Chondrocyte (in vitro differentiated cells): ENCODE measurements around the gene ALOX12. TPM values are rescaled to one million over a fixed set of nuclear protein-coding genes. Genes with fewer than 3 reads are reported as not detected.
A peak's percentile ranks its signal among the peaks of the same experiment; 100 is the strongest.

ENCODE experiments used
- DNase-seq: peaks from one replicate; pipeline ENCODE4 v3.0.0; 2021; ENCODE audit warnings: mixed read lengths, low spot score
- H3K27ac Mint-ChIP-seq: one replicate; pipeline ENCODE4 v1.8.0; 2021; ENCODE audit warnings: mild to moderate bottlenecking, moderate library complexity, mixed read lengths; ENCODE audit not compliant: unreplicated experiment
- H3K27me3 Mint-ChIP-seq: 2 replicates; pipeline ENCODE4 v1.8.0; 2021; ENCODE audit warnings: low read depth, mixed read lengths
- H3K36me3 Mint-ChIP-seq: 2 replicates; pipeline ENCODE4 v1.8.0; 2021; ENCODE audit warnings: low read depth, mixed read lengths
- H3K4me1 Mint-ChIP-seq: 2 replicates; pipeline ENCODE4 v1.8.0; 2021; ENCODE audit warnings: low read depth, mild to moderate bottlenecking, mixed read lengths
- H3K4me3 Mint-ChIP-seq: one replicate; pipeline ENCODE4 v1.8.0; 2021; ENCODE audit warnings: mild to moderate bottlenecking, moderate library complexity, mixed read lengths; ENCODE audit not compliant: unreplicated experiment
- H3K9me3 Mint-ChIP-seq: 2 replicates; pipeline ENCODE4 v1.8.0; 2021; ENCODE audit warnings: low read depth, mixed read lengths
- CTCF ChIP-seq: fragments of 200-600 bp; sonication (generic); IDR thresholded peaks from 2 replicates; pipeline ENCODE4 v1.5.0; 2021; ENCODE audit warnings: antibody characterized with exemption, mild to moderate bottlenecking, moderate library complexity
- total RNA-seq: library from RNA; stranded (reverse); gene quantifications from 3 replicates; pipeline ENCODE4 v1.2.1, GENCODE V29; 2021

Gene ALOX12
- total RNA-seq, 1 donor from 2014 or later: not detected

DNA sequence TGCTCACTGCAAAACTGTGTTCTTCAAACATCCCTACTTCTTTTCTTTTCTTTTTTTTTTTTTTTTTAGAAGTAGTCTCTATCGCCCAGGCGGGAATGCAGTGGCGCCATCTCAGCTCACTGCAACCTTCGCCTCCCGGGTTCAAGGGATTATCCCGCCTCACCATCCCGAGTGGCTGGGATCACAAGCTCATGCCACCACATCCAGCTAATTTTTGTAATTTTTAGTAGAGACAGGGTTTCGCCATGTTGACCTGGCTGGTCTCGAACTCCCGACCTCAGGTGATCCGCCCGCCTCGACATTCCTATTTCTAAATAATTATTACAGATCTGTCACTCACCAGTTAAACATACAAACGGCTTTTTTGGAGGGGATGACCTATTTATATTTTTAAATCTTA, 15.6 kb downstream of the ALOX12 start:
- Mint-ChIP-seq H3K27ac (peak overlapping the region; percentile 100), H3K4me3 (peak overlapping the region; percentile 97), H3K27me3 (no peaks in the 10 kb centered on the region), H3K36me3 (peaks cover 5% of the 10 kb centered on the region), H3K4me1 (peaks cover 59% of the 10 kb centered on the region), H3K9me3 (no peaks in the 10 kb centered on the region)
- DNase-seq: no peak
- no peak for TF ChIP-seq CTCF

- Mint-ChIP-seq H3K36me3 (peaks cover 5% of the 10 kb centered on the region), H3K9me3 (no peaks in the 10 kb centered on the region), H3K27me3 (no peaks in the 10 kb centered on the region), H3K27ac (peak overlapping the region; percentile 100), H3K4me1 (peaks cover 60% of the 10 kb centered on the region), H3K4me3 (peak overlapping the region; percentile 97)
- no peak for TF ChIP-seq CTCF
- no peak for DNase-seq
These were observed 16.0 kb downstream of the ALOX12 start for GRCh38 chr17:7011942-7012254.

GRCh38 chr17:7014261-7014994, 18.6 kb downstream of the ALOX12 start:
- H3K27ac Mint-ChIP-seq: peak overlapping the region; percentile 100
- H3K9me3 Mint-ChIP-seq: no peaks in the 10 kb centered on the region
- H3K27me3 Mint-ChIP-seq: no peaks in the 10 kb centered on the region
- TF ChIP-seq CTCF: peak; percentile 89
- peaks cover 54% of the 10 kb centered on the region for H3K4me1 Mint-ChIP-seq
- peak; percentile 100 for DNase-seq
- peaks cover 5% of the 10 kb centered on the region for H3K36me3 Mint-ChIP-seq
- peak overlapping the region; percentile 97 for H3K4me3 Mint-ChIP-seq

DNA sequence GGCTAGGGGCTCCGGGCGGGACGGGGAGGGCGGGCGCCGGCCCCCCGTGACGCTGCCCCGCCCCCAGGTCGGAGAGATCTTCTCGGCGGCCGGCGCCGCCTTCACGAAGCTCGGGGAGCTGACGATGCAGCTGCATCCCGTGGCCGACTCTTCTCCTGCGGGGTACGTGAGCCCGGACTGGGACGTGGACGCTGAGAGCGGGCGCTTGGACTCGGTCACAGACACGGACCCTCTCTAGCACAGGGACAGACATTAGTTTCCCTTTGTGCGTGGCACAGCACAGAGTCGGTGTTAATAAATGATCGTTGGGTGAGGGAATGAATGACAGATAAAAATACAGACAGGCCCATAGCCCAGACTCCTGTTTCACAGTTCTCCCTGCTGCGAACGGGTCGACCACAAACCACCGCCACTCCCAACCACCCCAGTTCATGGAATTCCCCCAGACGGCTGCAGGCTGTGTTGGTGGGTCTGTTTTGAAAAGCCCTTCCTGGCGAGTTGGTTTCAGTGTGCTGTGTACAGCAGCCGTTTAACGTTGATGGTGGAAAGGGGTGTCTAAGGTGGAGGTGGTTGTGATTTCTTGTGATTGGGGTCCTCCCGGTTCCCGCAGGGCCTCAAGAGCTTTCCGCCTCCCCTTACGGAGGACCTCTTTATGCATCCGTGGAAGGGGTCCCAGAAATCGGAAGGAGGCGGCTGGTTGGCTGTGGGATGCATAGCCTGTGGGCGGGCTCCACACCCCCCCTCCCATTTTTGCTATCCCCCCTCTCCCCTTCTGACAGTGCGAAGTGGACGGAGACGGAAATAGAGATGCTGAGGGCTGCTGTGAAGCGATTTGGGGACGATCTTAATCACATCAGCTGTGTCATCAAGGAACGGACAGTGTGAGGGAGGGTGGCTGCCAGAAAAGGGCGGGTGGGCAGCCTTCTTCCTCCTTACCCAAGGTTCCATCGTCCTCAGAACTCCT, 19.4 kb downstream of the ALOX12 start:
- H3K36me3 Mint-ChIP-seq: peaks cover 5% of the 10 kb centered on the region
- peak; percentile 67 for TF ChIP-seq CTCF
- no peak for DNase-seq
- H3K4me3 Mint-ChIP-seq: peak overlapping the region; percentile 84
- peak overlapping the region; percentile 99 for H3K27ac Mint-ChIP-seq
- no peaks in the 10 kb centered on the region for H3K9me3 Mint-ChIP-seq
- no peaks in the 10 kb centered on the region for H3K27me3 Mint-ChIP-seq
- H3K4me1 Mint-ChIP-seq: peaks cover 51% of the 10 kb centered on the region

- Mint-ChIP-seq H3K4me1 (peaks cover 43% of the 10 kb centered on the region), H3K27me3 (no peaks in the 10 kb centered on the region), H3K9me3 (no peaks in the 10 kb centered on the region), H3K36me3 (peaks cover 5% of the 10 kb centered on the region), H3K27ac (no peak overlapping the region), H3K4me3 (no peak overlapping the region)
- TF ChIP-seq CTCF: no peak
- DNase-seq: no peak
These were observed 20.6 kb downstream of the ALOX12 start for GRCh38 chr17:7016418-7016817.
